Smooth muscle cell (in vitro differentiated cells): ENCODE data around the gene NFATC4. TPM values are rescaled to one million over a fixed set of nuclear protein-coding genes. Genes with fewer than 3 reads are reported as not detected.

Experiments used
- DNase-seq: peaks from one replicate; lab custom pipeline; 2025; ENCODE audit not compliant: unreplicated experiment; lab: John Stamatoyannopoulos, UW
- H2AFZ ChIP-seq: fragments of 200-600 bp; sonication (generic); 2 replicates; pipeline ENCODE4 v1.6.0; 2016; ENCODE audit warnings: antibody characterized with exemption, low read depth, mild to moderate bottlenecking
- H3F3A ChIP-seq: fragments of 200-600 bp; sonication (generic); 2 replicates; pipeline ENCODE4 v1.6.0; 2017; ENCODE audit warnings: antibody characterized with exemption, low read depth
- H3K27ac ChIP-seq: fragments of 200-600 bp; sonication (generic); 2 replicates; pipeline ENCODE4 v1.5.1; 2016; ENCODE audit warnings: low read depth, mild to moderate bottlenecking
- H3K27me3 ChIP-seq: fragments of 200-600 bp; sonication (generic); 2 replicates; pipeline ENCODE4 v1.6.1; 2016; ENCODE audit warnings: low read depth, mild to moderate bottlenecking
- H3K36me3 ChIP-seq: fragments of 200-600 bp; sonication (generic); 2 replicates; pipeline ENCODE4 v1.5.1; 2016; ENCODE audit warnings: low read depth
- H3K4me1 ChIP-seq: fragments of 200-600 bp; sonication (generic); 2 replicates; pipeline ENCODE4 v1.5.1; 2016; ENCODE audit warnings: low read depth
- H3K4me2 ChIP-seq: fragments of 200-600 bp; sonication (generic); 2 replicates; pipeline ENCODE4 v1.6.0; 2016; ENCODE audit warnings: mild to moderate bottlenecking
- H3K4me3 ChIP-seq: fragments of 200-600 bp; sonication (generic); 2 replicates; pipeline ENCODE4 v1.5.1; 2016; ENCODE audit warnings: mild to moderate bottlenecking
- H3K79me2 ChIP-seq: fragments of 200-600 bp; sonication (generic); 2 replicates; pipeline ENCODE4 v1.6.0; 2016; ENCODE audit warnings: low read depth, mild to moderate bottlenecking
- H3K9ac ChIP-seq: fragments of 200-600 bp; sonication (generic); 2 replicates; pipeline ENCODE4 v1.6.0; 2016; ENCODE audit warnings: low read depth
- H3K9me3 ChIP-seq: fragments of 200-600 bp; sonication (generic); replicated peaks from 2 replicates; pipeline ENCODE4 v1.5.1; 2016; ENCODE audit warnings: low read depth
- H4K20me1 ChIP-seq: fragments of 200-600 bp; sonication (generic); 2 replicates; pipeline ENCODE4 v1.6.0; 2016; ENCODE audit warnings: low read depth
- CTCF ChIP-seq: fragments of 200-600 bp; sonication (generic); IDR thresholded peaks from 2 replicates; pipeline ENCODE4 v1.5.1; 2017; ENCODE audit warnings: borderline replicate concordance, mild to moderate bottlenecking, antibody characterized with exemption; ENCODE audit not compliant: insufficient read depth, poor library complexity, severe bottlenecking
- WGBS: methylation state at CpG from one replicate; pipeline ENCODE4 v1.1.7; 2016; ENCODE audit warnings: low lambda C conversion rate; 5-methylcytosine and 5-hydroxymethylcytosine counted together
- polyA plus RNA-seq: library from polyadenylated mRNA; unstranded; fragments of >200 nt; fragmentation: Nextera tagmentation; extraction: Ambion mirVana; gene quantifications from 2 replicates; pipeline ENCODE4 v1.2.1, GENCODE V29; 2016
- total RNA-seq: library from RNA; depleted of rRNA; stranded (reverse); fragments of >200 nt; gene quantifications from 2 replicates; pipeline ENCODE4 v1.2.3, GENCODE V29; 2014

The NFATC4 gene
- total and polyA plus RNA-seq, 2 experiments from 2014 or later = 44.6 to 84.7 TPM

- WGBS = 65% methylated on average over 8 of the region's 8 CpGs
- Histone ChIP-seq H3K9ac (no peak overlapping the region), H3F3A (peaks cover 6% of the 10 kb centered on the region), H3K27me3 (no peaks in the 10 kb centered on the region), H3K4me3 (no peak overlapping the region), H3K79me2 (peaks cover 21% of the 10 kb centered on the region), H2AFZ (peak overlapping the region; percentile 62), H3K4me2 (peak overlapping the region; percentile 13), H4K20me1 (no peaks in the 10 kb centered on the region), H3K4me1 (peaks cover 28% of the 10 kb centered on the region), H3K36me3 (no peaks in the 10 kb centered on the region), H3K9me3 (no peaks in the 10 kb centered on the region), H3K27ac (peak overlapping the region; percentile 71)
- no peak for TF ChIP-seq CTCF
- DNase-seq = no peak
These were observed 27.9 kb downstream of the NFATC4 start for GRCh38 chr14:24395609-24396582.

- peaks cover 30% of the 10 kb centered on the region for H3K79me2 ChIP-seq
- no peak overlapping the region for H3K4me3 ChIP-seq
- 71% methylated on average over 6 of the region's 6 CpGs for WGBS
- peaks cover 12% of the 10 kb centered on the region for H4K20me1 ChIP-seq
- H3K4me1 ChIP-seq = peaks cover 29% of the 10 kb centered on the region
- peak overlapping the region; percentile 89 for H3K4me2 ChIP-seq
- H3K27ac ChIP-seq = peak overlapping the region; percentile 35
- H2AFZ ChIP-seq = no peak overlapping the region
- peaks cover 1% of the 10 kb centered on the region for H3F3A ChIP-seq
- no peak for TF ChIP-seq CTCF
- H3K9me3 ChIP-seq = no peaks in the 10 kb centered on the region
- H3K27me3 ChIP-seq = no peaks in the 10 kb centered on the region
- H3K36me3 ChIP-seq = no peaks in the 10 kb centered on the region
- DNase-seq = no peak
- H3K9ac ChIP-seq = peak overlapping the region; percentile 50
These were observed 29.8 kb downstream of the NFATC4 start for GRCh38 chr14:24397639-24398292.

- Histone ChIP-seq H3K36me3 (no peaks in the 10 kb centered on the region), H3F3A (no peaks in the 10 kb centered on the region), H3K79me2 (peaks cover 35% of the 10 kb centered on the region), H3K4me2 (peak overlapping the region; percentile 89), H2AFZ (no peak overlapping the region), H3K27ac (peak overlapping the region; percentile 26), H4K20me1 (peaks cover 17% of the 10 kb centered on the region), H3K9ac (peak overlapping the region; percentile 50), H3K27me3 (no peaks in the 10 kb centered on the region), H3K9me3 (no peaks in the 10 kb centered on the region), H3K4me1 (peaks cover 32% of the 10 kb centered on the region), H3K4me3 (peak overlapping the region; percentile 83)
- TF ChIP-seq CTCF = no peak
- WGBS = 18% methylated on average over 7 of the region's 7 CpGs
- no peak for DNase-seq
These were observed 30.3 kb downstream of the NFATC4 start for GRCh38 chr14:24398293-24398652.
